OCI-M1 (cell line): ENCODE results near the gene C1orf35.

Source experiments
- DNase-seq: peaks from one replicate; lab custom pipeline; 2025; lab: John Stamatoyannopoulos, UW

Gene C1orf35

DNA sequence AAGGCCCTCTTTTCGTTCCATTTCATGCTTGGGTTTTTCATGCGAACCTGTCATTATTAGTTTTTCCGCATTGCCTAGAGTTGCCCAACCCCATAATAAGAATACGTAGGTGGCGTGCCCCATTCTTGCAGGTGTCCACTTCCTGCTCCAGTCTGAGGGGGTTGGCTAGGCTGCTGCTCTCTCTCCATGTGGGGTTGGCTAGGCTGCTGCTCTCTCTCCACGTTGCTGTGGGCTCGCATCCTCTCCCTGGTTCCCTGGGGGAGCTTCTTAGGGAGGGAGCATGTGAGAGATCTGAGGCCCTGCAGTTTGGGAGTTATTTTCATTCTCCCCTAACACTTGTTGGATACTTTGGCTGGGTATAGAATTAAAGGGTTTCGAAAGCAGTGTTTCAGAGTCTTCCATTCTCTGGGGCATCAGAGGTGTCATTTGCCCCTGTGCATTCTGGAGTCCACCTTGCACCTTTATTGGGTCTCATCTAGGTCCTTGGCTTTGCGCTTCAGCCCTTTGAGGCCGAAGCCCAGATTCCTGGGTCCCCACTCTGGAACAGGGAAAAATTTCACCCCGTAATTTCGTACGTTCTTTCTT, 8.6 kb downstream of the C1orf35 start:
- no peak for DNase-seq

- DNase-seq: no peak
These were observed 9.8 kb downstream of the C1orf35 start for GRCh38 chr1:228093050-228093906.

DNA sequence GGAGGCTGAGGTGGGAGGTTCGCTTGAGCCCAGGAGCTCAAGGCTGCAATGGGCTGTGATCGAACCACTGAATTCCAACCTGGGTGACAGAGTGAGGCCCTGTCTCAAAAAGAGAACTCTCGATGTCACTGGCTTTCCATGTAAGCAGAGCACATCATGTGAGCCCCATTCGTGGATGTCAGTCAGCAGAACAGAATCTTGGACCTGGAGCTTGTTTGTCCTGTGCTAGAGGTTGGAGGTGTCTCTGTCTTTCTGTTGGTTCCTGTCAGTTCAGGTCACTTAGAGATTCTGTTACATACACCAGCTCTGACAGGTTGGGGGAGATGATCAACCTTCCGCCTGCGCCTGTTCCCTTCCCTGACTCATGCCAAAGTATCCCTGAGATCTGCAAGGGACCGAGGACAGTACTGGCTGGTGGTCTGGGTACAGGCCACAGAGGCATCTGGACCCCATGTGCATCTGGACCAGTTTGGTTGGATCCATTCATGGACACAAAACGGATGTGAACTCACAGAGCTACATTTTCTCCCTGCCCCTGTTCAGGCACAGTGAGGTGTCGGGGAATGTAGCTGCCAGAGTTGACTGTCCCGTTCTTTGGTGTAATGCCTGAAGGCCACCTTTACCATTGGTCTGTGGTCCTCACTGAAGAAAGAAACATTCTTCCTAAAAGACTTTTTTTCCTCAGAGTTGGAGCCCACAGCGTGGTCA, 10.6 kb downstream of the C1orf35 start:
- no peak for DNase-seq

- no peak for DNase-seq
These were observed 12.0 kb downstream of the C1orf35 start for GRCh38 chr1:228091084-228091483.

GRCh38 chr1:228090613-228091081, 12.5 kb downstream of the C1orf35 start:
- no peak for DNase-seq

GRCh38 chr1:228089519-228090380, 13.4 kb downstream of the C1orf35 start:
- DNase-seq: no peak

- DNase-seq: peak; percentile 31
These were observed 14.3 kb downstream of the C1orf35 start for GRCh38 chr1:228088586-228089498.

- no peak for DNase-seq
These were observed 15.3 kb downstream of the C1orf35 start for GRCh38 chr1:228087771-228088251.

- DNase-seq: peak; percentile 34
These were observed 17.7 kb downstream of the C1orf35 start for GRCh38 chr1:228085287-228085951.

GRCh38 chr1:228084797-228085196, 18.3 kb downstream of the C1orf35 start:
- no peak for DNase-seq

DNA sequence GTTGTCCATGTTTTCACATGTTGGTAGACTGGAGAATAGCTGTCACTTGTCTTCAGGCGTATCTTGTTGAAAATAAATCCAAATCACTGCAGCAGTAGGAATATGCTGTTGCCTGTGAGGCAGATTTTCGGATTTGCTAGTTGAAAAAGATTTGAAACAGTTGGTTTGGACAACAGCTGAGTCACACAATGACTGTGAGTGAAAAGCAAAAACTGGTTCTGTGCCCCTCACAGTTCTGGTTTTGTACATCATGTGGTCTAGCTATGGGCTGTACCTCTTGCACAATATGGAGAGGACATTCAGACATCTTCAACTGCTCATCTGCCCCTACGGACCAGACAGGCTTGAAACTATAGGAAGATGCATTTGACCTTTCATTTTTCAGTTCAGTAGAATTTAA, 18.8 kb downstream of the C1orf35 start:
- peak; percentile 67 for DNase-seq

DNA sequence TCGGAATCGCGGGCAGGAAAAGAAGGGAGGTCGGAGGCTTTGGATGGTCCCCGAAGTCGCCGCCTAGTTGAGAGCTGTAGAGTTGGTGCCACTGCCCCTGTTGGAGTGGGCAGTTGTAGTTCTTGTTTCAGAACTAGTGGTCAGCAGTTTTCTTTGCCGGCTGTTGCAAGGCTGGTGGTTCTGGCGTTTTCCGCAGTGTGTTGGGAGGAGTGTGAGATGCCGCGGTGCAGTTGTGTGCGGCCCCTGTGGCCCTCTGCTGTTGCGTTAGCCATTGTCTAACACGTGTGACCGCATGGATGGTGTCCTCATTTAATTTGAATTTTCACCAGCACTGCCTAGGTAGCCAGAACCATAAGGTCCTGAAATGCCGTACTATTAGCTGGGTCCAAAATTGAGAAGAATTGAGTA, 19.2 kb downstream of the C1orf35 start:
- peak; percentile 62 for DNase-seq

GRCh38 chr1:228082918-228083870, 19.9 kb downstream of the C1orf35 start:
- DNase-seq: peak; percentile 58

- peak; percentile 98 for DNase-seq
These were observed 20.8 kb downstream of the C1orf35 start, which contains the start of gene ARF1 for GRCh38 chr1:228082214-228082917. ARF1 (plus strand) TSS chr1:228082708; CDS start chr1:228097115, 14,407 bp downstream.

GRCh38 chr1:228081578-228082213, 21.4 kb downstream of the C1orf35 start:
- DNase-seq: peak; percentile 58

DNA sequence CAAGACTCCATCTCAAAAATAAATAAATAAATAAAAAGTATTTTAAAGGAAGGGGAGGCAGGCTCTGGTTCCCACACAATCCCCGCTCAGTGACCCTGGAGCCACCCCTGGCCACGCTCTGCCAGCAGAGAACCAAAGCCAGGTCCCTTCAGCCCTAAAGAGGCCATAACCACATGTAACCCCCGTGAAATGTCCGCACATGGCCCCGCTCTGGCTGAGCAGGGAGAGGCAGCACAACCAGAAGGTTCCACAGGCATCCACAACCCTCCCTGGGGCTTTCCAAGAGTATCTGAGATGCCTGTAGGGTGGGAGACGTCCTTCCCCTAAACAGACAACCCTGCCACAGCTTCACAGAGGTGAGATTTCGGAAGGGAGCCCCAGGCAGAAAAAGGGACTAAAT, 22.0 kb downstream of the C1orf35 start:
- DNase-seq: no peak

GRCh38 chr1:228079601-228080263, 23.4 kb downstream of the C1orf35 start:
- no peak for DNase-seq
